ENCODE results near the gene COG3.

Gene COG3

GRCh38 chr13:45508776-45509175, 44.0 kb downstream of the COG3 start:
- DNase-seq, result no peak

GRCh38 chr13:45510672-45511071, 45.9 kb downstream of the COG3 start:
- no peak for DNase-seq

- DNase-seq, result no peak
These were observed 46.8 kb downstream of the COG3 start for GRCh38 chr13:45511310-45512097.

GRCh38 chr13:45512098-45512496, 47.4 kb downstream of the COG3 start:
- DNase-seq, result no peak

GRCh38 chr13:45516757-45517156, 52.0 kb downstream of the COG3 start:
- no peak for DNase-seq

GRCh38 chr13:45518525-45519245, 53.9 kb downstream of the COG3 start:
- no peak for DNase-seq

- DNase-seq, result no peak
These were observed 54.8 kb downstream of the COG3 start for GRCh38 chr13:45519493-45519892.

GRCh38 chr13:45521297-45521696, 56.6 kb downstream of the COG3 start:
- no peak for DNase-seq

GRCh38 chr13:45522571-45522970, 57.8 kb downstream of the COG3 start:
- DNase-seq, result no peak

GRCh38 chr13:45527699-45528462, 63.1 kb downstream of the COG3 start:
- DNase-seq, result no peak

- no peak for DNase-seq
These were observed 65.0 kb downstream of the COG3 start for GRCh38 chr13:45529758-45530157.

GRCh38 chr13:45534604-45535003, 69.9 kb downstream of the COG3 start:
- DNase-seq, result no peak

- DNase-seq, result no peak
These were observed 71.5 kb downstream of the COG3 start for GRCh38 chr13:45536224-45536623.

GRCh38 chr13:45537516-45537915, 72.8 kb downstream of the COG3 start:
- no peak for DNase-seq

GRCh38 chr13:45538382-45538781, 73.6 kb downstream of the COG3 start:
- no peak for DNase-seq

- DNase-seq, result no peak
These were observed 75.5 kb downstream of the COG3 start for GRCh38 chr13:45540195-45540594.

GRCh38 chr13:45540864-45541263, 76.1 kb downstream of the COG3 start:
- no peak for DNase-seq

GRCh38 chr13:45541806-45542205, 77.1 kb downstream of the COG3 start:
- no peak for DNase-seq

GRCh38 chr13:45542391-45542790, 77.7 kb downstream of the COG3 start:
- no peak for DNase-seq

GRCh38 chr13:45542878-45543277, 78.1 kb downstream of the COG3 start:
- no peak for DNase-seq

GRCh38 chr13:45544520-45544919, 79.8 kb downstream of the COG3 start:
- no peak for DNase-seq

- no peak for DNase-seq
These were observed 81.1 kb downstream of the COG3 start for GRCh38 chr13:45545686-45546409.

- DNase-seq, result no peak
These were observed 81.6 kb downstream of the COG3 start for GRCh38 chr13:45546410-45546765.
